Measurements from ENCODE around the gene MVK.

The MVK gene

GRCh38 chr12:109587921-109588320, 14.3 kb downstream of the MVK start:
- H3K4me1 ChIP-seq = no peaks in the 10 kb centered on the region
- no peak overlapping the region for H3K9ac ChIP-seq
- no peak overlapping the region for H2AFZ ChIP-seq
- H3K9me3 ChIP-seq (ENCODE audit: control insufficient read depth, low read length) = no peaks in the 10 kb centered on the region
- no peak for TF ChIP-seq CTCF (IDR thresholded peaks at IDR 0.05)
- H3K27ac ChIP-seq = no peak overlapping the region
- no peaks in the 10 kb centered on the region for H3K79me2 ChIP-seq
- no peaks in the 10 kb centered on the region for H3K27me3 ChIP-seq (ENCODE audit: control insufficient read depth, insufficient read depth, low read length)
- no peak overlapping the region for H3K4me3 ChIP-seq (ENCODE audit: low read depth, low read length)
- H3K4me2 ChIP-seq (ENCODE audit: low read length) = no peak overlapping the region
- no peaks in the 10 kb centered on the region for H3K36me3 ChIP-seq (ENCODE audit: control insufficient read depth, insufficient read depth, low read length)

GRCh38 chr12:109588461-109589239, 15.1 kb downstream of the MVK start:
- H3K4me2 ChIP-seq (ENCODE audit: low read length) = no peak overlapping the region
- H3K4me1 ChIP-seq = no peaks in the 10 kb centered on the region
- no peaks in the 10 kb centered on the region for H3K27me3 ChIP-seq (ENCODE audit: control insufficient read depth, insufficient read depth, low read length)
- H3K9me3 ChIP-seq (ENCODE audit: control insufficient read depth, low read length) = no peaks in the 10 kb centered on the region
- H3K9ac ChIP-seq = no peak overlapping the region
- H2AFZ ChIP-seq = no peak overlapping the region
- H3K79me2 ChIP-seq = no peaks in the 10 kb centered on the region
- no peak overlapping the region for H3K4me3 ChIP-seq (ENCODE audit: low read depth, low read length)
- H3K27ac ChIP-seq = no peak overlapping the region
- H3K36me3 ChIP-seq (ENCODE audit: control insufficient read depth, insufficient read depth, low read length) = no peaks in the 10 kb centered on the region
- no peak for TF ChIP-seq CTCF (IDR thresholded peaks at IDR 0.05)

GRCh38 chr12:109589240-109589590, 15.6 kb downstream of the MVK start:
- no peak overlapping the region for H3K27ac ChIP-seq
- H3K79me2 ChIP-seq = no peaks in the 10 kb centered on the region
- no peaks in the 10 kb centered on the region for H3K9me3 ChIP-seq (ENCODE audit: control insufficient read depth, low read length)
- no peak overlapping the region for H3K4me3 ChIP-seq (ENCODE audit: low read depth, low read length)
- H3K27me3 ChIP-seq (ENCODE audit: control insufficient read depth, insufficient read depth, low read length) = no peaks in the 10 kb centered on the region
- H3K4me1 ChIP-seq = no peaks in the 10 kb centered on the region
- no peak for TF ChIP-seq CTCF (IDR thresholded peaks at IDR 0.05)
- no peaks in the 10 kb centered on the region for H3K36me3 ChIP-seq (ENCODE audit: control insufficient read depth, insufficient read depth, low read length)
- no peak overlapping the region for H3K9ac ChIP-seq
- H2AFZ ChIP-seq = no peak overlapping the region
- H3K4me2 ChIP-seq (ENCODE audit: low read length) = no peak overlapping the region

- no peaks in the 10 kb centered on the region for H3K36me3 ChIP-seq (ENCODE audit: control insufficient read depth, insufficient read depth, low read length)
- H3K79me2 ChIP-seq = no peaks in the 10 kb centered on the region
- H3K4me1 ChIP-seq = no peaks in the 10 kb centered on the region
- H3K9ac ChIP-seq = no peak overlapping the region
- TF ChIP-seq CTCF (IDR thresholded peaks at IDR 0.05) = no peak
- no peak overlapping the region for H2AFZ ChIP-seq
- no peak overlapping the region for H3K4me3 ChIP-seq (ENCODE audit: low read depth, low read length)
- H3K27ac ChIP-seq = no peak overlapping the region
- H3K4me2 ChIP-seq (ENCODE audit: low read length) = no peak overlapping the region
- H3K27me3 ChIP-seq (ENCODE audit: control insufficient read depth, insufficient read depth, low read length) = no peaks in the 10 kb centered on the region
- no peaks in the 10 kb centered on the region for H3K9me3 ChIP-seq (ENCODE audit: control insufficient read depth, low read length)
These were observed 16.2 kb downstream of the MVK start for GRCh38 chr12:109589691-109590245.

- Histone ChIP-seq H3K27me3 (ENCODE audit: control insufficient read depth, insufficient read depth, low read length) (no peaks in the 10 kb centered on the region), H3K4me1 (no peaks in the 10 kb centered on the region), H3K4me2 (ENCODE audit: low read length) (no peak overlapping the region), H3K4me3 (ENCODE audit: low read depth, low read length) (no peak overlapping the region), H3K79me2 (no peaks in the 10 kb centered on the region), H3K9me3 (ENCODE audit: control insufficient read depth, low read length) (no peaks in the 10 kb centered on the region), H3K27ac (no peak overlapping the region), H3K36me3 (ENCODE audit: control insufficient read depth, insufficient read depth, low read length) (no peaks in the 10 kb centered on the region), H3K9ac (no peak overlapping the region), H2AFZ (no peak overlapping the region)
- no peak for TF ChIP-seq CTCF (IDR thresholded peaks at IDR 0.05)
These were observed 17.0 kb downstream of the MVK start for GRCh38 chr12:109590566-109590965.

All from parathyroid adenoma (tissue), 2 donors.